NOMO-1 (cell line): ENCODE measurements around the gene EPSTI1.
"Not testable (repeated sequence)": the region's sequence is repeated elsewhere in the genome, so short reads cannot be mapped to it uniquely, and the experiment has no call there.

Source experiments
- DNase-seq, 2 experiments: peaks; one replicate each; lab custom pipeline; 2025; ENCODE audit not compliant: unreplicated experiment in 2 of 2; lab: John Stamatoyannopoulos, UW

EPSTI1 gene

GRCh38 chr13:43006893-43007631 is 15.0 kb upstream of the EPSTI1 start:
- no peak for DNase-seq

- no peak for DNase-seq
Measured at GRCh38 chr13:43005460-43006236, 13.6 kb upstream of the EPSTI1 start.

- no peak for DNase-seq
Measured at GRCh38 chr13:43003729-43004128, 11.7 kb upstream of the EPSTI1 start.

GRCh38 chr13:43003010-43003409 is 11.0 kb upstream of the EPSTI1 start:
- no peak for DNase-seq

- no peak for DNase-seq
Measured at GRCh38 chr13:43002021-43002420, 10.0 kb upstream of the EPSTI1 start.

- DNase-seq: no peak
Measured at GRCh38 chr13:43000676-43001075, 8.6 kb upstream of the EPSTI1 start.

- no peak for DNase-seq
Measured at GRCh38 chr13:42999491-42999890, 7.5 kb upstream of the EPSTI1 start.

- no peak for DNase-seq
Measured at GRCh38 chr13:42997381-42997780, 5.3 kb upstream of the EPSTI1 start.

GRCh38 chr13:42996584-42996983 is 4.5 kb upstream of the EPSTI1 start:
- peak in 1 of 2 experiments; percentile 44 for DNase-seq

- DNase-seq: no peak
Measured at GRCh38 chr13:42994878-42995277, 2.8 kb upstream of the EPSTI1 start.

- DNase-seq: no peak
Measured at GRCh38 chr13:42992764-42993122, 702 bp upstream of the EPSTI1 start.

GRCh38 chr13:42991233-42991897 is 676 bp downstream of the EPSTI1 start:
- not testable (repeated sequence) for DNase-seq

GRCh38 chr13:42990291-42991232 is 1.5 kb downstream of the EPSTI1 start:
- DNase-seq: no peak

- no peak for DNase-seq
Measured at GRCh38 chr13:42986176-42986574, 5.9 kb downstream of the EPSTI1 start.

- no peak for DNase-seq
Measured at GRCh38 chr13:42985312-42986175, 6.5 kb downstream of the EPSTI1 start.

GRCh38 chr13:42984691-42985090 is 7.3 kb downstream of the EPSTI1 start:
- DNase-seq: no peak

- DNase-seq: no peak
Measured at GRCh38 chr13:42984026-42984425, 8.0 kb downstream of the EPSTI1 start.

GRCh38 chr13:42981853-42982252 is 10.2 kb downstream of the EPSTI1 start:
- DNase-seq: no peak

- DNase-seq: no peak
Measured at GRCh38 chr13:42981317-42981716, 10.7 kb downstream of the EPSTI1 start.

- DNase-seq: peak; percentile 32 to 85
Measured at GRCh38 chr13:42977219-42977659, 14.8 kb downstream of the EPSTI1 start.
